OCI-M1 (cell line): Measurements from ENCODE around the gene PDIA5.
"Not testable (repeated sequence)": the region's sequence is repeated elsewhere in the genome, so short reads cannot be mapped to it uniquely, and the experiment has no call there.

Experiments used
- DNase-seq: peaks from one replicate; lab custom pipeline; 2025; lab: John Stamatoyannopoulos, UW

The PDIA5 gene

GRCh38 chr3:123093696-123094095 is 26.9 kb downstream of the PDIA5 start:
- no peak for DNase-seq

GRCh38 chr3:123094516-123095313 is 27.9 kb downstream of the PDIA5 start:
- DNase-seq = no peak

- no peak for DNase-seq
Measured at GRCh38 chr3:123096126-123096525, 29.3 kb downstream of the PDIA5 start.

GRCh38 chr3:123096731-123097130 is 29.9 kb downstream of the PDIA5 start:
- no peak for DNase-seq

GRCh38 chr3:123098426-123099330 is 31.9 kb downstream of the PDIA5 start:
- DNase-seq = no peak

- no peak for DNase-seq
Measured at GRCh38 chr3:123099331-123100192, 32.7 kb downstream of the PDIA5 start.

GRCh38 chr3:123100193-123100776 is 33.5 kb downstream of the PDIA5 start:
- no peak for DNase-seq

GRCh38 chr3:123102249-123102648 is 35.4 kb downstream of the PDIA5 start:
- DNase-seq = no peak

- DNase-seq = no peak
Measured at GRCh38 chr3:123102826-123103225, 36.0 kb downstream of the PDIA5 start.

- DNase-seq = no peak
Measured at GRCh38 chr3:123104550-123104949, 37.7 kb downstream of the PDIA5 start.

GRCh38 chr3:123105201-123106189 is 38.7 kb downstream of the PDIA5 start:
- DNase-seq = no peak

- no peak for DNase-seq
Measured at GRCh38 chr3:123110282-123110975, 43.6 kb downstream of the PDIA5 start.

- no peak for DNase-seq
Measured at GRCh38 chr3:123110976-123111615, 44.3 kb downstream of the PDIA5 start.

- no peak for DNase-seq
Measured at GRCh38 chr3:123111640-123112039, 44.8 kb downstream of the PDIA5 start.

GRCh38 chr3:123112232-123112631 is 45.4 kb downstream of the PDIA5 start:
- no peak for DNase-seq

- not testable (repeated sequence) for DNase-seq
Measured at GRCh38 chr3:123112656-123113055, 45.8 kb downstream of the PDIA5 start.

- DNase-seq = peak; percentile 18
Measured at GRCh38 chr3:123113889-123114450, 47.1 kb downstream of the PDIA5 start.

- DNase-seq = no peak
Measured at GRCh38 chr3:123116116-123116515, 49.3 kb downstream of the PDIA5 start.

GRCh38 chr3:123119388-123119787 is 52.6 kb downstream of the PDIA5 start:
- no peak for DNase-seq
